HG02973 (cell line): Measurements from ENCODE around the gene CSNK1E.
A peak's percentile ranks its signal among the peaks of the same experiment; 100 is the strongest.

ENCODE experiments used
- ATAC-seq: cut with Tn5 transposase; IDR thresholded peaks from one replicate; pipeline ENCODE4 v1.9.1; 2021; ENCODE audit warnings: moderate library complexity; ENCODE audit not compliant: unreplicated experiment

Gene CSNK1E

GRCh38 chr22:38282397-38282796 lies 34.8 kb downstream of the CSNK1E start:
- no peak for ATAC-seq

- ATAC-seq: no peak
These were observed 41.1 kb downstream of the CSNK1E start for GRCh38 chr22:38276166-38276565.

GRCh38 chr22:38273135-38273826 lies 44.0 kb downstream of the CSNK1E start:
- no peak for ATAC-seq

GRCh38 chr22:38272373-38273134 lies 44.7 kb downstream of the CSNK1E start, which contains the start of gene TMEM184B:
Gene TMEM184B (minus strand): TSS chr22:38273010. CDS start chr22:38247961, 25,049 bp downstream.
- peak; percentile 73 for ATAC-seq

GRCh38 chr22:38271927-38272372 lies 45.3 kb downstream of the CSNK1E start:
- ATAC-seq: no peak

- no peak for ATAC-seq
These were observed 46.1 kb downstream of the CSNK1E start for GRCh38 chr22:38271101-38271500.

- no peak for ATAC-seq
These were observed 46.9 kb downstream of the CSNK1E start for GRCh38 chr22:38270091-38270992.

- ATAC-seq: no peak
These were observed 47.8 kb downstream of the CSNK1E start for GRCh38 chr22:38269466-38269865.

GRCh38 chr22:38267086-38267485 lies 50.1 kb downstream of the CSNK1E start:
- no peak for ATAC-seq

- no peak for ATAC-seq
These were observed 51.1 kb downstream of the CSNK1E start for GRCh38 chr22:38266120-38266519.

- no peak for ATAC-seq
These were observed 52.9 kb downstream of the CSNK1E start for GRCh38 chr22:38264322-38264843.

GRCh38 chr22:38262051-38262795 lies 55.0 kb downstream of the CSNK1E start:
- ATAC-seq: no peak

GRCh38 chr22:38260761-38261681 lies 56.2 kb downstream of the CSNK1E start:
- ATAC-seq: no peak

- no peak for ATAC-seq
These were observed 57.9 kb downstream of the CSNK1E start for GRCh38 chr22:38259370-38259769.

GRCh38 chr22:38258895-38259294 lies 58.3 kb downstream of the CSNK1E start:
- no peak for ATAC-seq

GRCh38 chr22:38257650-38258250 lies 59.5 kb downstream of the CSNK1E start:
- ATAC-seq: no peak

GRCh38 chr22:38257181-38257580 lies 60.1 kb downstream of the CSNK1E start:
- no peak for ATAC-seq

GRCh38 chr22:38255697-38256096 lies 61.5 kb downstream of the CSNK1E start:
- ATAC-seq: no peak

- ATAC-seq: no peak
These were observed 65.9 kb downstream of the CSNK1E start for GRCh38 chr22:38251341-38251692.
